Measurements from ENCODE around the gene PARD6B. TPM values are rescaled to one million over a fixed set of nuclear protein-coding genes. Genes with fewer than 3 reads are reported as not detected.
A peak's percentile ranks its signal among the peaks of the same experiment; 100 is the strongest.

PARD6B gene
- total and polyA plus RNA-seq, 2 of the 13 experiments (the other 11 are each of a cell fraction or from before 2014, with no cell fraction given): 6.9 to 22.2 TPM

GRCh38 chr20:50731055-50731929 is at the start of gene PARD6B (continued):
- TF ChIP-seq KMT2A (CRISPR knock-in tag; IDR thresholded peaks at IDR 0.05): peak; percentile 82; the same call in 1 of the 2 replicates
- TF ChIP-seq TSC22D2 (CRISPR knock-in tag; IDR thresholded peaks at IDR 0.05; ENCODE audit: borderline replicate concordance): 0 out of 2 replicates have a peak, but pooled peaks have one; percentile 79
- no peak for TF ChIP-seq MZF1 (CRISPR knock-in tag; IDR thresholded peaks at IDR 0.05; ENCODE audit: borderline replicate concordance)
- TF ChIP-seq ZNF414 (CRISPR knock-in tag; IDR thresholded peaks at IDR 0.05): no peak; the same call in none of the 2 replicates
- TF ChIP-seq, protein P1, sequence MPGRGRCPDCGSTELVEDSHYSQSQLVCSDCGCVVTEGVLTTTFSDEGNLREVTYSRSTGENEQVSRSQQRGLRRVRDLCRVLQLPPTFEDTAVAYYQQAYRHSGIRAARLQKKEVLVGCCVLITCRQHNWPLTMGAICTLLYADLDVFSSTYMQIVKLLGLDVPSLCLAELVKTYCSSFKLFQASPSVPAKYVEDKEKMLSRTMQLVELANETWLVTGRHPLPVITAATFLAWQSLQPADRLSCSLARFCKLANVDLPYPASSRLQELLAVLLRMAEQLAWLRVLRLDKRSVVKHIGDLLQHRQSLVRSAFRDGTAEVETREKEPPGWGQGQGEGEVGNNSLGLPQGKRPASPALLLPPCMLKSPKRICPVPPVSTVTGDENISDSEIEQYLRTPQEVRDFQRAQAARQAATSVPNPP (CRISPR knock-in tag; IDR thresholded peaks at IDR 0.05): no peak
- peak; percentile 82; the same call in 1 of the 2 replicates for TF ChIP-seq PREB (CRISPR knock-in tag; IDR thresholded peaks at IDR 0.05)
- TF ChIP-seq MIXL1 (CRISPR knock-in tag; IDR thresholded peaks at IDR 0.05): peak; percentile 61
- TF ChIP-seq, protein P2, sequence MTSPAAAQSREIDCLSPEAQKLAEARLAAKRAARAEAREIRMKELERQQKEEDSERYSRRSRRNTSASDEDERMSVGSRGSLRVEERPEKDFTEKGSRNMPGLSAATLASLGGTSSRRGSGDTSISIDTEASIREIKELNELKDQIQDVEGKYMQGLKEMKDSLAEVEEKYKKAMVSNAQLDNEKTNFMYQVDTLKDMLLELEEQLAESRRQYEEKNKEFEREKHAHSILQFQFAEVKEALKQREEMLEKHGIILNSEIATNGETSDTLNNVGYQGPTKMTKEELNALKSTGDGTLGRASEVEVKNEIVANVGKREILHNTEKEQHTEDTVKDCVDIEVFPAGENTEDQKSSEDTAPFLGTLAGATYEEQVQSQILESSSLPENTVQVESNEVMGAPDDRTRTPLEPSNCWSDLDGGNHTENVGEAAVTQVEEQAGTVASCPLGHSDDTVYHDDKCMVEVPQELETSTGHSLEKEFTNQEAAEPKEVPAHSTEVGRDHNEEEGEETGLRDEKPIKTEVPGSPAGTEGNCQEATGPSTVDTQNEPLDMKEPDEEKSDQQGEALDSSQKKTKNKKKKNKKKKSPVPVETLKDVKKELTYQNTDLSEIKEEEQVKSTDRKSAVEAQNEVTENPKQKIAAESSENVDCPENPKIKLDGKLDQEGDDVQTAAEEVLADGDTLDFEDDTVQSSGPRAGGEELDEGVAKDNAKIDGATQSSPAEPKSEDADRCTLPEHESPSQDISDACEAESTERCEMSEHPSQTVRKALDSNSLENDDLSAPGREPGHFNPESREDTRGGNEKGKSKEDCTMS (CRISPR knock-in tag; conservative IDR thresholded peaks at IDR 0.05): no peak
- no peak for TF ChIP-seq ZNF775 (CRISPR knock-in tag; IDR thresholded peaks at IDR 0.05; ENCODE audit: borderline replicate concordance)
- TF ChIP-seq JARID2 (CRISPR knock-in tag; IDR thresholded peaks at IDR 0.05; ENCODE audit: insufficient replicate concordance): no peak
- peak; percentile 75; the same call in 1 of the 2 replicates for TF ChIP-seq ZFAT (CRISPR knock-in tag; conservative IDR thresholded peaks at IDR 0.05)
- TF ChIP-seq, protein P3, sequence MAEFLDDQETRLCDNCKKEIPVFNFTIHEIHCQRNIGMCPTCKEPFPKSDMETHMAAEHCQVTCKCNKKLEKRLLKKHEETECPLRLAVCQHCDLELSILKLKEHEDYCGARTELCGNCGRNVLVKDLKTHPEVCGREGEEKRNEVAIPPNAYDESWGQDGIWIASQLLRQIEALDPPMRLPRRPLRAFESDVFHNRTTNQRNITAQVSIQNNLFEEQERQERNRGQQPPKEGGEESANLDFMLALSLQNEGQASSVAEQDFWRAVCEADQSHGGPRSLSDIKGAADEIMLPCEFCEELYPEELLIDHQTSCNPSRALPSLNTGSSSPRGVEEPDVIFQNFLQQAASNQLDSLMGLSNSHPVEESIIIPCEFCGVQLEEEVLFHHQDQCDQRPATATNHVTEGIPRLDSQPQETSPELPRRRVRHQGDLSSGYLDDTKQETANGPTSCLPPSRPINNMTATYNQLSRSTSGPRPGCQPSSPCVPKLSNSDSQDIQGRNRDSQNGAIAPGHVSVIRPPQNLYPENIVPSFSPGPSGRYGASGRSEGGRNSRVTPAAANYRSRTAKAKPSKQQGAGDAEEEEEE (CRISPR knock-in tag; IDR thresholded peaks at IDR 0.05; ENCODE audit: borderline replicate concordance): 0 out of 2 replicates have a peak, but pooled peaks have one; percentile 53
- no peak for TF ChIP-seq ZNF282 (IDR thresholded peaks at IDR 0.05; ENCODE audit: partially characterized antibody)
- TF ChIP-seq ZBTB21 (CRISPR knock-in tag; IDR thresholded peaks at IDR 0.05): no peak; the same call in 1 of the 2 replicates
- TF ChIP-seq TERF1 (CRISPR knock-in tag; IDR thresholded peaks at IDR 0.05): no peak
- peak; percentile 87 for TF ChIP-seq ZNF160 (CRISPR knock-in tag; IDR thresholded peaks at IDR 0.05)
- TF ChIP-seq NCOR1 (IDR thresholded peaks at IDR 0.05; ENCODE audit: borderline replicate concordance, low read length): peak; percentile 58; the same call in 1 of the 2 replicates
- peak; percentile 56; the same call in 1 of the 2 replicates for TF ChIP-seq KDM1A (CRISPR knock-in tag; IDR thresholded peaks at IDR 0.05)
- peak; percentile 98 for TF ChIP-seq ZNF563 (CRISPR knock-in tag; IDR thresholded peaks at IDR 0.05)

All from HepG2 (cell line).